NCI-H2227 treated with DMSO at 0.1 percent for 48 hours (cell line): ENCODE results near the gene TFPT.

ENCODE experiments used
- DNase-seq: peaks from one replicate; lab custom pipeline; 2025; lab: John Stamatoyannopoulos, UW

The TFPT gene

DNA sequence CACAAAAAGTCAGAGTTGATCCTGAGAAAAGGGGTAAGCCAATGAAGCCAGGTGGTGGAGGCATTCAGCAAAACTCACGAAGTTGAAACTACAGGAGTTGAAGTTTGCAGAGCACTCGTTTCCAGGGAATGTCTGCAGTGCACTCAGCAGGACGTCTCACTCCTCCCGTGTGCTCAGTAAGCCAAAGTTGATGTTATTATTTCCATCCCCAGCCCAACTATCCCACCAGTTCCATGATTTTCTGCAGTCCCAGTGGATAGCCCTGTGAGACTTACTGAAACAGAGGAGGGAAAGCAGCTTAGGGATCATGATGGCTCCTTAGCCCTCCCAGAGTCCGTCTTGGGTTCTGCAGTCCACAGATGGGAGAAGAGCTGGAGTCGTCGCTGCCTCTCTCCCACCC, 34.4 kb downstream of the TFPT start, which contains the start of gene TARM1:
TARM1 (minus strand) TSS at position 334 of the 400 bp plus-strand sequence; CDS start at position 309, 25 bp downstream.
- no peak for DNase-seq

DNA sequence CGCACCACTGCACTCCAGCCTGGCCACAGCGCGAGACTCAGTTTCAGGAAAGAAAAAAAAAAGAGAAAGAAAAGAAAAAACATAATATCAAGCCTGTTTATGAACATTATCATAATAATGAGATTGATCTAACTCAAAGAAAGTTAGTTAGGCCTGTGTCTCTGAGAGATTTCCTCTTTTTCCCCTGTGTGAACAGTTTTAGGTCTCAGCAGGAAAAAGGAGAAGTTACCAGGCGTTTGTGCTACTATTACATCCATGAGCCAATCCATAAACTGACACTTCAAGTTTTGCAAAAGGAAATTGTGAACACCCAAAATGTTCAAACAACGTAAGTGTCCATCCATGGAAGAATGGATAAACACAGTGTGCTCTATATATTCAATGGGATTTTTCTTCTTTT, 38.1 kb downstream of the TFPT start:
- no peak for DNase-seq

DNA sequence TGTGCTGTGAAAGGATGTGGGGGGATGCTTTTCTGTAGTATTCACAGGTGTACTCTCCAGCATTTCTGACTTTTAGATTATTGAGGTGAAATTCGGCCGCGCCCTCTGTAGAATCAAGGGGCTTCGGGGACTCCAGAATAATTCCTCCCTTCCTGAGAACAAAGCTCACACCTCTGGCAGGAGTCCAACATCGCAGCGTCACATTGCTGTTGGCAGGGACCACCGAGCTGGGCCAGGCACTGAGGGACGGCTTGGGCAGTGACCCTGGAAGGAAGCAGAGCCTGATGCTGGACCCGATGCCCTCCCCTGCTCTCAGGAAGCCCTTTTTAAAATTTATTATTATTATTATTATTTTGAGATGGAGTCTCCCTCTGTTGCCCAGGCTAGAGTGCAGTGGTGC, 40.6 kb downstream of the TFPT start:
- no peak for DNase-seq

DNA sequence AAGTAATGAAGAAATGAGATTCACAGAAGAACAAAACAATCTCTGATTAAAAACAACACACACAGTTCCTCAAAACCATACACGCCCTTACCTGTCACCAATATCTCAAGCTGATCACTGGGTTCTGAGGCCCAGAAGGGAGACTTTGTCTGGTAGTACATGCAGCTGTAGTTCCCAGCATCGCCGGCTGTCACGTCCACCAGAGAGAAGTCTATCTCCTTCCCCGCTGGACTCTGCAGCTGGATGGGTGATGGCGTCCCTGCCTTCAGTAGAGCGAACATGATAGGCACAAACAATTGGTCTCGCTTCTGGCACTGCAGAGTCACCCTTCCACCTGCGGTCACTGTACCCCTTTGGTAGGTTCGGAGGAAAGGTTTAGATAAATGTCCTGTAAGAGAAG, 41.6 kb downstream of the TFPT start:
- no peak for DNase-seq

DNA sequence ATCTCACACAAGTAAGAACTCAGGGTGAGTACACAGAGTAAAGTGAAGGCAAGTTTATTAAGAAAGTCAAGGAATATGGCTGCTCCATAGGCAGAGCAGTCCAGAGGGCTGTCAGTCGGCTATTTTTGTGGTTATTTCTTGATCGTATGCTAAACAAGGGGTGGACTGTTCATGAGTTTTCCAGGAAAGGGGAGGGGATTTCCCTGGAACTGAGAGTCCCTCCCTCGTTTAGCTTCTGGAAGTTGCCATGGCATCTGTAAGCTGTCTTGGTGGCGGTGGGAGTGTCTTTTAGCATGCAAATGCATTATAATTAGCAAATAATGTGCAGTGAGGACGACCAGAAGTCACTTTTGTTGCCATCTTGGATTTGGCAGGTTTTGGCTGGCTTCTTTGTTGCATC, 46.0 kb downstream of the TFPT start:
- DNase-seq, result no peak

DNA sequence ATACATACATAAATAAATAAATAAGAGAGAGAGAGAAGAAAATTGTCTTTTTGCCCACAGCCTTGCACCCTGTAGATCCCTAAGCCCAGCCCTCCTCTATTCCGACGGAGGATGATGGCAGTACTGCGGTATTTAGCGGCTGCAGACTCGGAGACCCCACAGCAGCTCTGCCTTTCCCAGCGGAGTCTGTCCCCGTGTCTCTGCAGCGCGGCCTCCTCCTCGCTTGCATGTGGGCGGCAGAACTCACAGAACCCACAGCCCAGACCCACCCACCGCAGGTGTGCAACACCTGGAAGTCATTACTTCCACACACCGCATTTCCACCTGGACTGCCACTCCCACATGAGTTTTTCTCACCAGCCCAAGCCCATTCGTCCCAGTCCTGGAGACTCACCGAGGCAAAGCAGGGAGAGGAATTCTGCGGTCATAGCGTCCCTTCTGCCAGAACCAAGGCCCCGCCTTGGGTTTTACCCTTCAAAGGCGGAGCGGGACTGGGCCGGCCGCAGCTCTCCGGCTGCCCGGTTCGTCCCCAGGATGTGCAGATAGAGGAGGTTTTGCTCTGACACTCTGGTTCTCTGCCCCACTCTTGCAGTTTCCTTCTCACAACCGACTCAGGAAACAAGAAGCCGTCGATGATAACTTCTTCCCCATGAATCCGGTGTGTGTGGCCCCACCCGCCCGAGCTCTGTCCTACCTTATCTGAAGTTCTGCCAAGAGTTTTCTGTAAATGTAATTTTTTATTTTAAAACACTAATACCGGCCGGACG, 51.9 kb downstream of the TFPT start, which contains the start of gene VSTM1:
VSTM1 (minus strand) TSS at position 548 of the 767 bp plus-strand sequence; CDS start at position 428, 120 bp downstream.
- no peak for DNase-seq

DNA sequence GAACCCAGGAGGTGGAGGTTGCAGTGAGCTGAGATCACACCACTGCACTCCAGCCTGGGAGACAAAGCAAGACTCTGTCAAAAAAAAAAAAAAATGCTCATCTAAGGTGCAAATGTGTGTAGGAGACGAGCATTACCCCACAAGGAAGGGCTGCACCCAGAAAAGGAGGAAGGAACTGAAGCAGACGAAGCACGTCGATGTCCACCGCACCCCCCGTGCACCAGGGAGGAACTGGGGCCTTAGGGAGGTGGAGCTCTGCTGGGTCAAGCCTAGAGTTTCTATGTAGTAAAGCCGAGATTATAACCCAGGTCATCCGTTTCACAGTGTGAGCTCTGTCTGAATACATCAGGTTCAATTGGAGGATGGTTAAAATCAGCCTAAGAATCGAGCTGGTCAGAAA, 52.8 kb downstream of the TFPT start:
- DNase-seq, result no peak
